BLaER1 treated with 17β-estradiol and CSF1 and Interleukin-3, amounts not matched to agents 10 nM and 100 nM (cell line): Measurements from ENCODE around the gene OR2B2.

Experiments used
- H3K27ac ChIP-seq, 11 experiments: shearing (Covaris generic); formaldehyde crosslinking; 2 replicates each; pipeline ENCODE4 v1.8.1; 2022
- H3K27me3 ChIP-seq, 11 experiments: shearing (Covaris generic); formaldehyde crosslinking; 2 replicates each; pipeline ENCODE4 v1.8.1; 2022
- H3K36me3 ChIP-seq, 11 experiments: shearing (Covaris generic); formaldehyde crosslinking; 2 replicates each; pipeline ENCODE4 v1.8.1; 2022
- H3K4me1 ChIP-seq, 10 experiments: shearing (Covaris generic); formaldehyde crosslinking; 2 replicates each; pipeline ENCODE4 v1.8.1; 2022
- H3K4me2 ChIP-seq, 11 experiments: shearing (Covaris generic); formaldehyde crosslinking; 2 replicates each; pipeline ENCODE4 v1.8.1; 2022
- H3K4me3 ChIP-seq, 10 experiments: shearing (Covaris generic); formaldehyde crosslinking; 2 replicates each; pipeline ENCODE4 v1.8.1; 2022
- H3K9ac ChIP-seq, 11 experiments: shearing (Covaris generic); formaldehyde crosslinking; 2 replicates each; pipeline ENCODE4 v1.8.1; 2022
- H3K9me3 ChIP-seq, 11 experiments: shearing (Covaris generic); formaldehyde crosslinking; replicated peaks in 1 of 11; 2 replicates each; pipeline ENCODE4 v1.8.1; 2022
- H4K20me1 ChIP-seq, 11 experiments: shearing (Covaris generic); formaldehyde crosslinking; 2 replicates each; pipeline ENCODE4 v1.8.1; 2022
- Cebpa-rat ChIP-seq, 11 experiments: shearing (Covaris generic); IDR thresholded peaks; 2 replicates each; pipeline ENCODE4 v1.8.1; 2022

The OR2B2 gene

GRCh38 chr6:27890445-27891319 lies 21.5 kb downstream of the OR2B2 start:
- Histone ChIP-seq H3K9me3 (peaks cover 0 to 10% (median 5%) of the 10 kb centered on the region in 11 experiments; a peak in 9 of 22 replicates), H3K27me3 (no peaks in the 10 kb centered on the region), H3K27ac (peak overlapping the region; percentile 16 to 99 (median 95); a peak in 20 of 22 replicates), H3K4me1 (peaks cover 34 to 52% (median 43%) of the 10 kb centered on the region in 10 experiments), H3K36me3 (no peaks in the 10 kb centered on the region), H3K9ac (peak overlapping the region; percentile 86 to 99 (median 97)), H3K4me3 (peak overlapping the region; percentile 69 to 87 (median 81)), H3K4me2 (peak overlapping the region; percentile 70 to 96 (median 83)), H4K20me1 (peaks cover 0 to 14% (median 0%) of the 10 kb centered on the region in 11 experiments; a peak in 4 of 22 replicates)
- no peak for TF ChIP-seq Cebpa-rat (IDR thresholded peaks at IDR 0.05)

GRCh38 chr6:27889628-27890444 lies 22.4 kb downstream of the OR2B2 start:
- Histone ChIP-seq H4K20me1 (peaks cover 0 to 14% (median 0%) of the 10 kb centered on the region in 11 experiments; a peak in 4 of 22 replicates), H3K9me3 (peaks cover 0 to 18% (median 8%) of the 10 kb centered on the region in 11 experiments; a peak in 13 of 22 replicates), H3K27ac (peak overlapping the region in 9 of 11 experiments; percentile 86 to 99 (median 96); a peak in 19 of 22 replicates), H3K4me3 (peak overlapping the region; percentile 69 to 87 (median 81)), H3K4me1 (peaks cover 34 to 52% (median 42%) of the 10 kb centered on the region in 10 experiments), H3K27me3 (no peaks in the 10 kb centered on the region), H3K9ac (peak overlapping the region; percentile 86 to 99 (median 97); a peak in 20 of 22 replicates), H3K4me2 (peak overlapping the region; percentile 70 to 96 (median 83)), H3K36me3 (no peaks in the 10 kb centered on the region)
- TF ChIP-seq Cebpa-rat (IDR thresholded peaks at IDR 0.05), result no peak; a peak in 2 of 22 replicates

GRCh38 chr6:27889275-27889627 lies 22.9 kb downstream of the OR2B2 start:
- Histone ChIP-seq H3K9ac (peak overlapping the region in 8 of 11 experiments; percentile 15 to 99 (median 98); a peak in 10 of 22 replicates), H3K4me2 (peak overlapping the region; percentile 70 to 96 (median 83)), H3K36me3 (no peaks in the 10 kb centered on the region), H4K20me1 (peaks cover 0 to 14% (median 0%) of the 10 kb centered on the region in 11 experiments; a peak in 4 of 22 replicates), H3K27ac (peak overlapping the region in 9 of 11 experiments; percentile 86 to 99 (median 96); a peak in 15 of 22 replicates), H3K27me3 (no peaks in the 10 kb centered on the region), H3K4me3 (peak overlapping the region in 4 of 10 experiments; percentile 81 to 87 (median 83); a peak in 4 of 20 replicates), H3K4me1 (peaks cover 34 to 52% (median 42%) of the 10 kb centered on the region in 10 experiments), H3K9me3 (peaks cover 0 to 24% (median 14%) of the 10 kb centered on the region in 11 experiments; a peak in 15 of 22 replicates)
- TF ChIP-seq Cebpa-rat (IDR thresholded peaks at IDR 0.05), result peak in 9 of 11 experiments; percentile 48 to 94 (median 77); a peak in 16 of 22 replicates

- TF ChIP-seq Cebpa-rat (IDR thresholded peaks at IDR 0.05), result no peak
- peaks cover 0 to 26% (median 14%) of the 10 kb centered on the region in 11 experiments; a peak in 15 of 22 replicates for H3K9me3 ChIP-seq
- H3K4me2 ChIP-seq, result peak overlapping the region; percentile 17 to 96 (median 83); a peak in 19 of 22 replicates
- no peak overlapping the region for H3K4me3 ChIP-seq
- H4K20me1 ChIP-seq, result peaks cover 0 to 10% (median 0%) of the 10 kb centered on the region in 11 experiments; a peak in 4 of 22 replicates
- peak overlapping the region in 6 of 11 experiments; percentile 23 to 98 (median 72); a peak in 7 of 22 replicates for H3K9ac ChIP-seq
- H3K27ac ChIP-seq, result peak overlapping the region in 9 of 11 experiments; percentile 86 to 99 (median 96); a peak in 12 of 22 replicates
- no peaks in the 10 kb centered on the region for H3K27me3 ChIP-seq
- peaks cover 34 to 52% (median 42%) of the 10 kb centered on the region in 10 experiments for H3K4me1 ChIP-seq
- no peaks in the 10 kb centered on the region for H3K36me3 ChIP-seq
These were observed 23.6 kb downstream of the OR2B2 start for GRCh38 chr6:27888566-27888965.

GRCh38 chr6:27886073-27886472 lies 26.1 kb downstream of the OR2B2 start:
- H3K9me3 ChIP-seq, result peaks cover 0 to 35% (median 15%) of the 10 kb centered on the region in 11 experiments; a peak in 15 of 22 replicates
- H3K4me2 ChIP-seq, result no peak overlapping the region
- peaks cover 28 to 38% (median 30%) of the 10 kb centered on the region in 10 experiments for H3K4me1 ChIP-seq
- no peaks in the 10 kb centered on the region for H4K20me1 ChIP-seq
- H3K36me3 ChIP-seq, result no peaks in the 10 kb centered on the region
- no peak for TF ChIP-seq Cebpa-rat (IDR thresholded peaks at IDR 0.05)
- H3K9ac ChIP-seq, result no peak overlapping the region
- H3K27me3 ChIP-seq, result no peaks in the 10 kb centered on the region
- H3K27ac ChIP-seq, result no peak overlapping the region
- no peak overlapping the region for H3K4me3 ChIP-seq

- H3K36me3 ChIP-seq, result no peaks in the 10 kb centered on the region
- no peak overlapping the region for H3K27ac ChIP-seq
- no peaks in the 10 kb centered on the region for H3K27me3 ChIP-seq
- H3K4me2 ChIP-seq, result no peak overlapping the region
- peaks cover 2 to 18% (median 9%) of the 10 kb centered on the region in 10 experiments; a peak in 19 of 20 replicates for H3K4me1 ChIP-seq
- no peak for TF ChIP-seq Cebpa-rat (IDR thresholded peaks at IDR 0.05)
- H3K4me3 ChIP-seq, result no peak overlapping the region
- H4K20me1 ChIP-seq, result no peaks in the 10 kb centered on the region
- peaks cover 0 to 35% (median 15%) of the 10 kb centered on the region in 11 experiments; a peak in 15 of 22 replicates for H3K9me3 ChIP-seq
- H3K9ac ChIP-seq, result no peak overlapping the region
These were observed 29.1 kb downstream of the OR2B2 start for GRCh38 chr6:27883136-27883535.

- Histone ChIP-seq H3K4me2 (no peak overlapping the region), H3K27ac (peak overlapping the region in 1 of 11 experiments; percentile 15; a peak in 1 of 22 replicates), H3K36me3 (no peaks in the 10 kb centered on the region), H3K4me3 (no peak overlapping the region), H3K4me1 (peaks cover 0 to 13% (median 5%) of the 10 kb centered on the region in 10 experiments; a peak in 9 of 20 replicates), H3K9ac (no peak overlapping the region), H4K20me1 (no peaks in the 10 kb centered on the region), H3K9me3 (peaks cover 0 to 35% (median 15%) of the 10 kb centered on the region in 11 experiments; a peak in 15 of 22 replicates), H3K27me3 (no peaks in the 10 kb centered on the region)
- TF ChIP-seq Cebpa-rat (IDR thresholded peaks at IDR 0.05), result no peak
These were observed 29.6 kb downstream of the OR2B2 start for GRCh38 chr6:27882624-27883023.

- Histone ChIP-seq H3K9ac (peak overlapping the region in 2 of 11 experiments; percentile 6 to 15; a peak in 1 of 22 replicates), H3K9me3 (peaks cover 0 to 25% (median 14%) of the 10 kb centered on the region in 11 experiments; a peak in 14 of 22 replicates), H3K4me3 (no peak overlapping the region), H3K4me1 (peaks cover 0 to 13% (median 2%) of the 10 kb centered on the region in 10 experiments; a peak in 7 of 20 replicates), H4K20me1 (no peaks in the 10 kb centered on the region), H3K27ac (peak overlapping the region in 6 of 11 experiments; percentile 23 to 50 (median 34); a peak in 8 of 22 replicates), H3K27me3 (no peaks in the 10 kb centered on the region), H3K4me2 (peak overlapping the region in 5 of 11 experiments; percentile 1 to 52 (median 30); a peak in 7 of 22 replicates), H3K36me3 (no peaks in the 10 kb centered on the region)
- no peak for TF ChIP-seq Cebpa-rat (IDR thresholded peaks at IDR 0.05)
These were observed 32.4 kb downstream of the OR2B2 start for GRCh38 chr6:27879837-27880236.
